Muscle of leg (tissue), 11 donors: Measurements from ENCODE around the gene ITGB5. TPM values are rescaled to one million over a fixed set of nuclear protein-coding genes. Genes with fewer than 3 reads are reported as not detected.
A peak's percentile ranks its signal among the peaks of the same experiment; 100 is the strongest.

Experiments
- DNase-seq: peaks from one replicate; pipeline ENCODE4 v3.0.0; 2013
- H3K27ac ChIP-seq: one replicate; pipeline ENCODE4 v1.5.1; 2013; ENCODE audit warnings: mild to moderate bottlenecking, low read length, control low read depth
- H3K27me3 ChIP-seq: one replicate; pipeline ENCODE4 v1.6.1; 2013; ENCODE audit warnings: low read length; ENCODE audit not compliant: control insufficient read depth, insufficient read depth
- H3K36me3 ChIP-seq: one replicate; pipeline ENCODE4 v1.6.1; 2013; ENCODE audit warnings: low read length; ENCODE audit not compliant: control insufficient read depth, insufficient read depth
- H3K4me1 ChIP-seq: one replicate; pipeline ENCODE4 v1.6.1; 2013; ENCODE audit warnings: low read length; ENCODE audit not compliant: control insufficient read depth, insufficient read depth
- H3K4me3 ChIP-seq: one replicate; pipeline ENCODE4 v1.5.1; 2013; ENCODE audit warnings: low read length, control low read depth
- H3K9me3 ChIP-seq: replicated peaks from 2 replicates; pipeline ENCODE4 v1.6.1; 2013; ENCODE audit warnings: low read depth, low read length; ENCODE audit not compliant: control insufficient read depth
- WGBS: methylation state at CpG from one replicate; pipeline ENCODE4 v1.1.5; 2013; ENCODE audit warnings: missing lambda C conversion rate; ENCODE audit not compliant: insufficient coverage; 5-methylcytosine and 5-hydroxymethylcytosine counted together
- polyA plus RNA-seq, 8 donors: library from polyadenylated mRNA; unstranded; fragments of 120-200 nt; gene quantifications; one replicate each; pipeline versions ENCODE4 v1.2.1 to v1.2.3, GENCODE V29; 2013; ENCODE audit warnings: inconsistent platforms in 1 of 8, low replicate concordance in 1 of 8; ENCODE audit not compliant: insufficient read length in 8 of 8, insufficient read depth in 1 of 8
- total RNA-seq: library from RNA; stranded (reverse); fragments of 120-200 nt; gene quantifications from one replicate; pipeline ENCODE4 v1.2.4, GENCODE V29; 2013

The ITGB5 gene
- total and polyA plus RNA-seq, 9 donors = 14.3 to 60.4 (median 30.6) TPM

GRCh38 chr3:124780356-124780755, 106.8 kb downstream of the ITGB5 start:
- 3% methylated on average over 4 of the region's 8 CpGs for WGBS
- Histone ChIP-seq H3K27ac (peak overlapping the region; percentile 93), H3K4me1 (peaks cover 57% of the 10 kb centered on the region), H3K4me3 (no peak overlapping the region), H3K9me3 (no peaks in the 10 kb centered on the region), H3K36me3 (no peaks in the 10 kb centered on the region), H3K27me3 (no peaks in the 10 kb centered on the region)
- DNase-seq = peak; percentile 97

GRCh38 chr3:124779751-124780191, 107.4 kb downstream of the ITGB5 start:
- 76% methylated on average over 6 of the region's 9 CpGs for WGBS
- Histone ChIP-seq H3K4me3 (no peak overlapping the region), H3K36me3 (no peaks in the 10 kb centered on the region), H3K9me3 (no peaks in the 10 kb centered on the region), H3K4me1 (peaks cover 63% of the 10 kb centered on the region), H3K27me3 (no peaks in the 10 kb centered on the region), H3K27ac (peak overlapping the region; percentile 93)
- no peak for DNase-seq

- no peak for DNase-seq
- WGBS = 87% methylated on average over 5 of the region's 7 CpGs
- H3K4me1 ChIP-seq = peaks cover 70% of the 10 kb centered on the region
- H3K9me3 ChIP-seq = no peaks in the 10 kb centered on the region
- no peak overlapping the region for H3K27ac ChIP-seq
- no peaks in the 10 kb centered on the region for H3K36me3 ChIP-seq
- no peaks in the 10 kb centered on the region for H3K27me3 ChIP-seq
- H3K4me3 ChIP-seq = no peak overlapping the region
Observed at GRCh38 chr3:124779116-124779515, 108.0 kb downstream of the ITGB5 start.

GRCh38 chr3:124777762-124778470, 109.2 kb downstream of the ITGB5 start:
- Histone ChIP-seq H3K27ac (no peak overlapping the region), H3K4me1 (peaks cover 79% of the 10 kb centered on the region), H3K4me3 (no peak overlapping the region)

GRCh38 chr3:124776856-124777255, 110.3 kb downstream of the ITGB5 start:
- 100% methylated on average over 5 of the region's 5 CpGs for WGBS
- no peaks in the 10 kb centered on the region for H3K9me3 ChIP-seq
- no peak overlapping the region for H3K27ac ChIP-seq
- no peaks in the 10 kb centered on the region for H3K27me3 ChIP-seq
- no peaks in the 10 kb centered on the region for H3K36me3 ChIP-seq
- no peak for DNase-seq
- peaks cover 88% of the 10 kb centered on the region for H3K4me1 ChIP-seq
- H3K4me3 ChIP-seq = no peak overlapping the region

More at GRCh38 chr3:124777762-124778470, 109.2 kb downstream of the ITGB5 start:
- Histone ChIP-seq H3K9me3 (no peaks in the 10 kb centered on the region), H3K27me3 (no peaks in the 10 kb centered on the region), H3K36me3 (no peaks in the 10 kb centered on the region)
- 100% methylated on average over 2 of the region's 5 CpGs for WGBS
- DNase-seq = no peak

GRCh38 chr3:124775877-124776276, 111.3 kb downstream of the ITGB5 start:
- H3K4me1 ChIP-seq = peaks cover 88% of the 10 kb centered on the region
- H3K27ac ChIP-seq = no peak overlapping the region
- DNase-seq = peak; percentile 41
- no peaks in the 10 kb centered on the region for H3K27me3 ChIP-seq
- no peaks in the 10 kb centered on the region for H3K9me3 ChIP-seq
- H3K36me3 ChIP-seq = no peaks in the 10 kb centered on the region
- H3K4me3 ChIP-seq = no peak overlapping the region
- 87% methylated on average over 6 of the region's 9 CpGs for WGBS

- Histone ChIP-seq H3K36me3 (no peaks in the 10 kb centered on the region), H3K27ac (peak overlapping the region; percentile 1), H3K4me3 (no peak overlapping the region), H3K4me1 (peaks cover 85% of the 10 kb centered on the region), H3K27me3 (no peaks in the 10 kb centered on the region), H3K9me3 (no peaks in the 10 kb centered on the region)
- no peak for DNase-seq
- WGBS = 85% methylated on average over 5 of the region's 7 CpGs
Observed at GRCh38 chr3:124774841-124775402, 112.2 kb downstream of the ITGB5 start.

- peaks cover 84% of the 10 kb centered on the region for H3K4me1 ChIP-seq
- H3K9me3 ChIP-seq = no peaks in the 10 kb centered on the region
- no peak overlapping the region for H3K4me3 ChIP-seq
- H3K36me3 ChIP-seq = no peaks in the 10 kb centered on the region
- H3K27ac ChIP-seq = peak overlapping the region; percentile 1
- peak; percentile 71 for DNase-seq
- H3K27me3 ChIP-seq = no peaks in the 10 kb centered on the region
- 34% methylated on average over 6 of the region's 6 CpGs for WGBS
Observed at GRCh38 chr3:124774327-124774718, 112.8 kb downstream of the ITGB5 start.

GRCh38 chr3:124773351-124774326, 113.5 kb downstream of the ITGB5 start:
- no peak for DNase-seq
- Histone ChIP-seq H3K27me3 (no peaks in the 10 kb centered on the region), H3K36me3 (no peaks in the 10 kb centered on the region), H3K9me3 (no peaks in the 10 kb centered on the region), H3K4me3 (no peak overlapping the region), H3K4me1 (peaks cover 78% of the 10 kb centered on the region), H3K27ac (peak overlapping the region; percentile 1)
- WGBS = 95% methylated on average over 13 of the region's 17 CpGs
